Dermis microvascular lymphatic vessel endothelial cell (primary cell): ENCODE measurements around the gene TBC1D20. TPM values are rescaled to one million over a fixed set of nuclear protein-coding genes. Genes with fewer than 3 reads are reported as not detected.
"Not testable (repeated sequence)": the region's sequence is repeated elsewhere in the genome, so short reads cannot be mapped to it uniquely, and the experiment has no call there.

ENCODE experiments used
- DNase-seq, 2 donors: peaks; one replicate each; pipeline versions ENCODE4 v3.0.0 to v3.0.0-alpha.2; 2010; ENCODE audit warnings: low read depth in 2 of 2
- total RNA-seq: library from RNA; depleted of rRNA; stranded (reverse); fragments of >200 nt; gene quantifications from 2 replicates; pipeline ENCODE4 v1.2.1, GENCODE V29; 2014

Gene TBC1D20
- total RNA-seq, 1 donor from 2014 or later = 15.8 TPM

DNA sequence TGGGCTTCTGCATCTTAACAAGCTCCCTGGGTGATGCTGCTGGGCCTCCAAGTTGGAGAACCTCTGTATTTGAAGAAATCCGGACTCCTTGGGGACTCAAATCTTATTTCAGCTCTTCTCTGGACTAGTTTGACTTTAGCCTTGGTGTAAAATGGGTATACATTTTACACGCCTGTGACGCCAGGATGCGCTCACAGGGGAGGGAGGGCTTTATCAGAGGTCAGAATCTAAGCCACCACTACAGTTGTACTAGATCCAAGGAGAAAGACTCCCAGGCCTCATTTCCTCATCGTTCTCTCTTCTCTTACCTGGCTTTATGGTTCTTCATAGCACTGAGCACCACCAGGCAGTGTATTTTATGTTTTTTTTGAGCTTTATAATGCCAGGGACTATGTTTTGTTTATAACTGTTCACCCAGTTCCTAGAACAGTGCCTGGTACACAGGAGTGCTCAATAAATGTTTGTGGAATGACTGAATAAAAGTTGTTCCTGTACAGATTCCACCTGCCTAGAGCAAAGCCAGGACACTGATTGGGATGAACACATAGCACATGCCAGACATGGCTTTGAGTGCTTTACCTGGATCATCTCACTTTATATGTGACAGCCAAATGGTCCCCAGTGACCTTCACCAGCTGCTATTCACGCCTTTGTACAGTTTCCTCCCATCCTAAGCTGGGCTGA, 59.3 kb downstream of the TBC1D20 start:
- no peak for DNase-seq

DNA sequence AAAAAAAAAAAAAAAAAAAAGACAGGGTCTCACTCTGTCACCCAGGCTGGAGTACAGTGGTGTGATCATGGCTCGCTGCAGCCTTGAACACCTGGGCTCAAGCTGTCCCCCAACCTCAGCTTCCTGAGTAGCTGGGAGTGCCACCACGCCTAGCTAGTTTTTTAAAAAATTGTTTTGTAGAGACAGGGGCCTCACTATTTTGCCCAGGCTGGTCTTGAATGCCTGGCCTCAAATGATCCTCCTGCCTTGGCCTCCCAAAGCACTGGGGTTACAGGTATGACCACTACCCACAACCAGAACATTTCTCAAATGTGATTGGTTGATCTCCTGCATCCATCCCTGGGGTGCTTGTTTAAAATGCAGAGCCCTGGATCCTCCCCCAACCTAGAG, 59.8 kb downstream of the TBC1D20 start:
- no peak for DNase-seq

DNA sequence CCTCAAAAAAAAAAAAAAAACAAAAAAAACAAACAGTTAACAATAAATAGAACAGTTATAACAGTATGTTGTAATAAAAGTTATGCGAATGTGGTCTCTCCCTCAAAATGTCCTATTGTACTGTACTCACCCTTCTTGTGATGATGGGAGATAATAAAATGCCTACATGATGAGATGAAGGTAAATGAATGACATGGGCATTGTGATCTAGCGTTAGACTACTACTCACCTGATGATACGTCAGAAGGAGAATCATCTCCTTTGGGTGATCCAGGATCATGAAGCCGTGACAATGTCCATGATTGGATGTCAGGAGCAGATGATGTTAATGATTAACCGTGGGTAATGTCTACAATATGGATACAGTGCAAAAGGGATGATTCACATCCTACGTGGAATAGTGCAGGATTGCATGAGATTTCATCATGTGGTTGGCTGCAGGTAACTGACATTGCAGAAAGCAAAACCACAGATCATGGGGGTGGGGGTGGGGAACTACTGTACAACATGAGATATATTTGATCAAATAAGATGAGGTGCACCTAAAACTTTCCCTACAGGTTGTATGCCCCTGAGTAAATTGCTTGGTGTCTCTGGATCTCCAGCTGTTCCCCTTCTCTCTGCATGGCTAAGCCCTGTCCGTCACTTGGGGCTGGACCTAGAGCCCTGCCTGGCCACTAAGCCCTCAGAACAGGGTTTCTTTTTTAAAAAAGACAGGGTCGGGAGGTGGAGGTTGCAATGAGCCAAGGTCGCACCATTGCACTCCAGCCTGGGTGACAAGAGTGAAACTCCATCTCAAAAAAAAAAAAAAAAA, 60.4 kb downstream of the TBC1D20 start:
- no peak for DNase-seq

DNA sequence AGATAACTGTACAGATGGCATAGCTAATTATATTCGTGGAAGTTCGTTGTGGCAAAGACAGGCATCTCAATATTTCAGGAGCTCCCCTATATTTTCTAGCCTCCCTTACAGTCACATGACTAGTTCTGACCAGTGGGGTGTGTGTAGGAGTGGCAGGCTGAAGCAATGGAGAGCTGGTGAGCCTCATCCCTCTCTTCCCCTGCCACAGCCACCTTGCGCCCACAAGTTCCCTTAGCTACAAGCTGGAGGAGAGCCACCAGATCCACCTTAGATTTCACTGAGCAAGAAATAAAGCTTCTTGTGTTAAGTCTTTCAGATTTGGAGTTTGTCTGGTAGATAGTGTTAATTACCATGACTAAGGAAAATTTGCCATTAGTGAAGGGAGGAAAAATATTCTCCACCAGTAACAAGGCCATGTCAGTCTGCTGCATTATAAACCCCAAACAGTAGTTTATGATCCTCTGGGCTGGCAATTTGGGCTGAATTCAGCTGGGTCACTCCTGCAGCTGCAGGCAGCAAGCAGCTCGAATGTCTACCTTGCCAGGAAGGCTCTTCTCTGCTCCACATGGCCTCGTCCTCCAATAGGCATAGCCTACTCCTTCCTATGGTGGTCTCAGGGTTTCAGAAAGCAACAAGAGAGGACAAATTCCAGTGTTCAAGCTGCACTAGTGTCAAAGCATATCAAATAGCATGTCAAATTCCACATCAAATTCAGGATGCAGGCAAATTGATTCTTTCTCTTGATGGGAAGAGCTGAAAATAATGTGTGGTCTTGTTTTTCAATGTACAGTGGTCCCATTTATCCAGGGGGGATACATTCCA, 61.7 kb downstream of the TBC1D20 start:
- DNase-seq = no peak

DNA sequence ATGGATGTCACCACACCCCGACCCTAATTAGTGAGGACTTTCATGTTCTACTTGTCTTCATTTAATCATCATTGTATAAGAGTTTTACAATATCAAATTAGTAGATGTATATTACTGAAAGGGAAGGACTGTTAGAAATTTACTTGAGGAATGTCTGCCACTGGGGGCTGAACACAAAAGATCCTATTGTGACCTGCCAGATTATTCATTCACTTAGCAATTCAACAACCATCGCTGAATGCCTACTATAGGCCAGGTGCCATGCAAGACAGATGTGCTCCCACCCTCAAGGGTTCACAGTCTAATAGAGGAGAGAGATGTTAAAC, 62.2 kb downstream of the TBC1D20 start:
- DNase-seq = no peak

DNA sequence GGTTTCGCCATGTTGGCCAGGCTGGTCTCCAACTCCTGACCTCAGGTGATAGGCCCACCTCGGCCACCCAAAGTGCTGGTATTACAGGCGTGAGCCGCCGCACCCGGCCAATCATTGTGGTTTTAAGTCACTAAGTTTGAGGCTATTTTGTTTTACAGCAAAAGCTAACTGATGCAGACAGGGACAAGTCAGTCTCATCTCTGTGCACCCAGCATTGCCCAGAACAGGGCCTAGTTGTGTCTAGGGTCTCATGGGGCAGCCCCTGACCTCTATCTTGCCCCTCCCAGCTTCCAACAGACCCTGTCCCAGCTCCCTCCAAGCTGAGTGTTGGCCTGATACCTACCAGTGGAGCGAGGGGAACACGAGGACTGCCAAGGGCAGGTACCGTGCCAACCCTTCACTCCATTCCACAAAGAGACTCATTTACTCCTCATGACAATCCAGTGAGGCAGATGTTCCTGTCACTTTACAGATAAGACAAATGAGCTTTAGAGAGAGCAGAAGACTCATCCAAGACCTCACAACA, 63.1 kb downstream of the TBC1D20 start:
- no peak for DNase-seq

DNA sequence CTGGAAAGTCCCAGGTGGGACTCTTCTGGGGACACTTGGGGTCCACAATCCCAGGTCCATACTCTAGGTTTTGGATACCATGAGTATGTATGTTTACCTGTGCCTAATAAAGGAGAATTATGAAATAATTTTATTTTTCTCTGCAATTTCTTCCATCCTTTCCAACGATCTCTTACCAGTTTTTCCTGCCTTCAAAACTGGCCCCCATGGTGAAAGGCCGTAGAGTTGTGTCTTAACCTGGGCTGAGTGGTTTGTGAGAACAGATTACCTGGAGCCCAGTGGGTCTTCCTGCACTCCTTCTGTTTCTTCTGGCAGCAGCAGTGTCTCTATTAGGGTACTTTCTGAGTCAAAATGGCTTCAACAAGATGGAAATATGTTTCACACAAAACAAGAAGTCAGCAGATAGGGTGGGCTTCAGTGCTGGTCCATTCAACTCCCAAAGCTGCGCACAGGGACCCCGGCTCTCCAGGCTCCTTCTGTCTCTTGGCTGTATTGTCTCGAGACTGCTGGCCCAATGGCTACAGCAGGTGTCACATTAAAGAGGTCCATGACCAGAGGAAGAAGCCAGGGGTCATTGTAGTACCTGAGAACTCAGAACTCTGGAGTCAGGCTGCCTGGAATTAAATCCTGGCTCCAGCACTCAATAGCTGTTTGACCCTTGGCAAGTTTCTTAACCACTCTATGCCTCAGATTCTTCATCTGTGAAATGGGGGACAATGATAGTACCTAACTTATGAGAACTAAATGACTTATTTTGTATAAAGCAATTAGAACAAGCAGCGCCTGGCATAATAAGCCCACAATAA, 64.7 kb downstream of the TBC1D20 start:
- DNase-seq = no peak

DNA sequence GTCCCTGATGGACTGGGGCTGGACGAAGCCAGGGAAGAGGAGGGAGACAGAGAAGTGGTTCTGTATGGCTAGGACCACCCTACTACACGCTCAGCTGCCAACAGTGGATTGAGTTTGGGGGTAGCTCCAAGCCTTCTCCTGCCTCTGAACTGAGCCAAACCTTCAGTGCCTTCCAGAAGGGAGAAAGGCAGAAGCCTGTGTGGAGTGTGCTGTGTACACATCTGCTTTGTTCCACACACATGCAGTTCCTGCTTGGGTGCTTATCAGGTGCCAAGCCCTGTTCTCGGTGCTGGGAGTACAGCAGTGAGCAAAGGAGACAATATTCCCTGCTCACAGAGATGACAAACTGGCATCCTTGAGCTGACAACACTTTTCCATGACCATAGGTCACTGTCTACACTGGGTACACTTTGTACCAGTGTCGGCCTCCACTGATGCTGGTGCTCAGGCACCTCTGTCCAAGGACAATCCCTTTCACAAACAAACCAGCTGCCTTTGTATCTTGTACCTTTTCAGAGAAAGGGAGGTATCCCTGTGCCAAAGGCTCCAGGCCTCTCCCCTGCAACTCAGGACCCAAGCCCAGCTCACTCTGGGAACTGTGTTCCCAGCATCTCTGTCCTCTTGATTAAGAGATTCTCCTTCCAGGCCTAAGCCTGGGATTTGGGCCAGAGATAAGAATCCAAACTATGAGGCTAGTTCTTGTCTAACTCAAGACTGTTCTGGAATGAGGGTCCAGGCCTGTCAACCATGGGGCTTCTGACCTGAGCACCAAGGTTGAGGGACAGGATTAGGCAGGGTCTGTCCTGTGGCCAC, 65.5 kb downstream of the TBC1D20 start:
- no peak for DNase-seq

DNA sequence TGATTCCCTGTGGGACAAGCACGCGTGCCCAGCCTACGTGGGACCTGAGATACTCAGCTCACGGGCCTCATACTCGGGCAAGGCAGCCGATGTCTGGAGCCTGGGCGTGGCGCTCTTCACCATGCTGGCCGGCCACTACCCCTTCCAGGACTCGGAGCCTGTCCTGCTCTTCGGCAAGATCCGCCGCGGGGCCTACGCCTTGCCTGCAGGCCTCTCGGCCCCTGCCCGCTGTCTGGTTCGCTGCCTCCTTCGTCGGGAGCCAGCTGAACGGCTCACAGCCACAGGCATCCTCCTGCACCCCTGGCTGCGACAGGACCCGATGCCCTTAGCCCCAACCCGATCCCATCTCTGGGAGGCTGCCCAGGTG, 66.1 kb downstream of the TBC1D20 start:
- no peak for DNase-seq

DNA sequence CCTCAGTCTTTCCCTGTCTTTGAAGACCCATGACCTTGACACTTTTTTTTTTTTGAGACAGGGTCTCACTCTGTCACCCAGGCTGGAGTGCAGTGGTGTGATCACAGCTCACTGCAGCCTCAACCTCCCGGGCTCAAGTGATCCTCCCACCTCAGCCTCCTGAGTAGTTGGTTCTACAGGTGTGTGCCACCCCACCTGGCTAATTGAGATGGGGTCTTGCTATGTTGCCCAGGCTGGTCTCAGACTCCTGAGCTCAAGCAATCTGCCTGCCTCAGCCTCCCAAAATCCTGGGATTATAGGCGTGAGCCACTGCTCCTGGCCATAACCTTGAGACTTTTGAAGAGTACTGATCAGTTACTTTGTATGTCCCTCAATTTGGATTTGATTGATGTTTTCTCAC, 69.0 kb downstream of the TBC1D20 start:
- not testable (repeated sequence) for DNase-seq

DNA sequence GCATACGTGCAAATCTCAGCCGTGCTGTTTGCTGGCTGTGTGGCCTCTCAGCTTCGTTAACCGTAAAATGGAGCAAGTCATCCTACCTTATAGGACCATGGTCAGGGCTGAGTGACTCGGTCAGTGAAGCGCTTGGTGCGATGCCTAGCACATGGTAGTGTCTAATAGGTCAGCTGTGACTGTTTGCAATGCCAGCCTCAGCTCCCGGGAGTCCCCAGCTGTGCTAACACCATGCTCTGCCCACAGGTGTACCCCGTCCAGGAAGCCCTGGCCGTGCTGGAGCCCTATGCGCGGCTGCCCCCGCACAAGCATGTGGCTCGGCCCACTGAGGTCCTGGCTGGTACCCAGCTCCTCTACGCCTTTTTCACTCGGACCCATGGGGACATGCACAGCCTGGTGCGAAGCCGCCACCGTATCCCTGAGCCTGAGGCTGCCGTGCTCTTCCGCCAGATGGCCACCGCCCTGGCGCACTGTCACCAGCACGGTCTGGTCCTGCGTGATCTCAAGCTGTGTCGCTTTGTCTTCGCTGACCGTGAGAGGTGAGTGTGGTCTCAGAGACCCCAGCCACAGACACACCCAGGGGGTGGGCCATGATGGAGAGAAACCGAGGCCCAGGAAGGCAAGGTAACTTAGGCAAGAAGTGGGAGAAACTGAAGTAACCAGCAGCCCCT, 71.2 kb downstream of the TBC1D20 start:
- no peak for DNase-seq

DNA sequence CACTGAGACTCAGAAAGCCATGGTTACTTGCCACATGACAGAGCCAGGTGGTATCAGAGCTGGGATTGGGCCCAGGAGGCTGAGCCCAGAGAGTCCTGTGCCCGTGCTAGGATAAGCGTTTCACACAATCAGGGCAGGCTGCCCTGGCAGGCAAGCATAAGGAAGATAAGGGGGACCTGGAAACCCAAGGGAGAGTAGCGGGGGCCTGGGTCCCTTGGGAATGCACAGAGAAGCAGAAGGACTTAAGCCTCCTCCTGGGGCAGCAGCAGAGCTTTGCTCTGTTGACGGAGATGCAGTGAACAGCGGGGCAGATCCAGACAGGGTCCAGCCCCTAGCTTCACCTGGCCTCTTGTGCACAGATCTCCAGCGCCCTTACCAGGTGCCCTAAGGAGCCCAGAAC, 73.1 kb downstream of the TBC1D20 start:
- DNase-seq = no peak

DNA sequence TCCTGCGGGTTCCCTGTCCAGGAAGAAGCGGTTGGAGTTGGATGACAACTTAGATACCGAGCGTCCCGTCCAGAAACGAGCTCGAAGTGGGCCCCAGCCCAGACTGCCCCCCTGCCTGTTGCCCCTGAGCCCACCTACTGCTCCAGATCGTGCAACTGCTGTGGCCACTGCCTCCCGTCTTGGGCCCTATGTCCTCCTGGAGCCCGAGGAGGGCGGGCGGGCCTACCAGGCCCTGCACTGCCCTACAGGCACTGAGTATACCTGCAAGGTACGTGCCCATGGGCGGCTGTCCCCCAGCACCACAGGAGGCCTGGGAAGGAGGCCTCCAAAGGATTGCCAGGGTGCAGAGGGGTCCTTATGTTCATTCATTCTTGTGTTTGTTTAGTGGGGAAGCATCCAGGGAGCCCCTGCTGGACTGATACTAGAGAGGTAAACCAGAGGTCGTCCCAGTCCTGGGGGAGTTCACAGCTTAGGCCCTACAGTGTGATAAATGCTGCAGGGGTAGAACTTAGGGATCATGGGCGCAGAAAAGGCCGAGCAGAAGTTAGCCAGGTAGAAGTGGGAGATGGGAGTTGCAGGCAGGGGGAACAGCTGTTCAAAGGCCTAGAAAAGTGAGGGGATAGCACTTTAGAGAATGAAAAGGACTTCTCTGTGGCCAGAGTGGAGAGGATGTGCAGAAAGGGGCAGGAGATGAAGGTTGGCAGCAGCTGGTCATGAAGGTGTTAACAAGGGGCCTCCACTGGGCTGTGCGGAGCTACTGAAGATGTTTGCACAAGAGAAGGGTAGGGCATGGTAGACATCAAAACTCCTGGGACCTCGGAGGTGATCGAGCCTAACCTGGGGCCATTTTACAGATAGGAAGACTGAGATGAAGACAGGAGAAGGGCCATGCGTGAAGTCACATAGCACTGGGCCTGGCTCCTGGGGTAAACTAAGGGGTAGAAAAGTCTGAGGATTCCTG, 74.0 kb downstream of the TBC1D20 start:
- no peak for DNase-seq

DNA sequence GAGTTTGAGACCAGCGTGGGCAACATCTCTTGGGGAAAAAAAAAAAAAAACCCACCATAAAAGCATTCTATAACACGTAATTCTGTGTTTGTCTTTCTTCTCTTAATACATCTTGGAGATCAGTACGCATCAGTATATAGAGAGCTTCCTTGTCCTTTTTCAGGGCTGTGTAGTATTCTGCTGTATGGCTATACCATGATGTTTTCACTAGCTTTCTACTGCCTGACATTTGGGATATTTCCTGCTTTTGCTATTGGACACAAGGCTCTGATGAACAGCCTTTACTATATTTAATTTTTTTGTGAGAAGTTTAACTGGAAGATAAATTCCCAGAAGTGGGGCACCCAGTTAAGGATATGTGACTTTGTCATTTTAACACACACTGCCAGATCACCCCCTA, 74.8 kb downstream of the TBC1D20 start:
- DNase-seq = no peak

DNA sequence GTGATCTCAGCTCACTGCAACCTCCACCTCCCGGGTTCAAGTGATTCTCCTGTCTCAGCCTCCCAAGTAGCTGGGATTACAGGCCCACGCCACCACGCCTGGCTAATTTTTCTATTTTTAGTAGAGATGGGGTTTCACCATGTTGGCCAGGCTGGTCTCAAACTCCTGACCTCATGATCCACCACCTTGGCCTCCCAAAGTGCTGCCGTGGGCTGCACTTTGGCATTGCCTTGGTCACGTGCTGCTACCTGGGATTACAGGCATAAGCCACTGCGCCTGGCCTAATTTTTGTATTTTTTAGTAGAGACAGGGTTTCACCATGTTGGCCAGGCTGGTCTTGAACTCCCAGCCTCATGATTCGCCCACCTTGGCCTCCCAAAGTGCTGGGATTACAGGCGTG, 75.7 kb downstream of the TBC1D20 start:
- not testable (repeated sequence) for DNase-seq
